Measurements from ENCODE around the gene SLIT3.

SLIT3 gene

DNA sequence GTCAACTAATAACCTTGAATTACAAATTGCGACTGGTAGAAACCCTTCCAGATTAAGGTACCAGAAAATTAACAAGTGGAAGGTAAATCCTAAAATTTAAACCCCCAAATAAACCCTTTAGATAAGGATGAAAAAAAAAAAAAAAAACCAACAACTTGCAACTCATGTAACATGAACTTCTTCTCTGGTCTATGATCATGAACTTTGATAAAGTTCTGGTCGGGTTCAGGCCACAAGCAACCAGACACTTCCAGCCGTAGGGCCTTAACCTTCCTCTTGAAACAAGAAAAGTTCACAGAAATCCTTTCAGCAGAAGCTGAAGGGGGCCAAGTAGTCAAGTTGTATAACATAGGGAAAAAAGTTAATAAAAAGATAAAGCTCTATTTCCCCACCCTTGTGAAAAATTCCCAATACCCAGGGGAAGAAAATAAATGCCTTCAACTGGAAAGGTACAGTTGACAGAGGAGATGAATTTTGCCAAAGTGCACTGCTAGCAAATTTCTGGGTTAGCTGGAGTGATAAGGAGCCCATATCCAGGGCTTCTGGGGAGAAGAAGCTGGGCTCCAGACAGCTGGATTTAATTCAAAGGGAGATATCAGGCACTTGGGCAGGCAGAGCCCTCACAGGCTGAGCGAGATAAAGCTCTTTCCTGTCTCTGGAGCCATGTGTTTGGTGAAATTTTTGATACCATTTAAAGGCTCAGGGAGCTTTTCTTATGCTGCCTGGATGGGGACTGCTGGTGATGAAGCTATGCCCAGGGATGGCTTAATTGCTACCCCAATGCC is 487.6 kb downstream of the SLIT3 start:
- no peak for DNase-seq

DNA sequence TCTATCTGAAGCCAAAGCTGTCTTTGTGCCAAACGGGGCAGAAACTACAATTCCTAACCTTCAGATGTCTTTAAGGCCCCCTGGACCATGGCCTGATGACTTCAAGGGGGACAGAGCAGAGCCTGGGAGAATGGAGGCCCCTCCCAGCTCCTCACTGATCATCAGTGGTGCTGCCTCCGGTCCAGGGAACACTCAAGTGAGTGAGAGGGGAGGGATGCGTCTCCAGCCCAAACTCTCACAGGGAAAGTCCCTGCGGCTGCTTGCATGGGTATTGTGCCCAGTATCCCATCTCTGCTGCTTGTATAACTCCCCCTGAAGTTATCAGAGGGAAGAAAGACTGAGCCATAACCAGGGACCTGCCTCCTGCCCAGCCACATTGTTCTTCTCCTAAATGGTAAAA is 490.3 kb downstream of the SLIT3 start:
- no peak for DNase-seq

DNA sequence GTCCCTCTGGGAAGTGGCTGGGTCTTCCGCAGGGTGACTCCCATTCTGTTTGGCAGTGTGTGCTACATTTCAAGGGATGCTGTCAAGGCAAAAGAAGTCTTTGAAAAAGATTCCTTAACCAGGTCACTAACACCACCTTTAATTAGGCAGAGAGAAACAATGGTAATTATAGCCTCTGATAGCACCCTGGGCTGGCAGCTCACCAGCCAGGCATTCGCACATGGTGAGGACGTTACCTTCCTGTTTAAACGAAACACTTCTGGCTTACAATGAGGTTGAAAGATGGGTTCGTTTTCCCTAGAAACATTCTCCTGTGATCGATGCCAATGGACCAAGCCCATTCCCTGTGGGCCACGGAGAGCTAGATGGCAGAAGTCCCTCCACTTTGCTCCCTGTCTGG is 491.7 kb downstream of the SLIT3 start:
- DNase-seq: no peak

DNA sequence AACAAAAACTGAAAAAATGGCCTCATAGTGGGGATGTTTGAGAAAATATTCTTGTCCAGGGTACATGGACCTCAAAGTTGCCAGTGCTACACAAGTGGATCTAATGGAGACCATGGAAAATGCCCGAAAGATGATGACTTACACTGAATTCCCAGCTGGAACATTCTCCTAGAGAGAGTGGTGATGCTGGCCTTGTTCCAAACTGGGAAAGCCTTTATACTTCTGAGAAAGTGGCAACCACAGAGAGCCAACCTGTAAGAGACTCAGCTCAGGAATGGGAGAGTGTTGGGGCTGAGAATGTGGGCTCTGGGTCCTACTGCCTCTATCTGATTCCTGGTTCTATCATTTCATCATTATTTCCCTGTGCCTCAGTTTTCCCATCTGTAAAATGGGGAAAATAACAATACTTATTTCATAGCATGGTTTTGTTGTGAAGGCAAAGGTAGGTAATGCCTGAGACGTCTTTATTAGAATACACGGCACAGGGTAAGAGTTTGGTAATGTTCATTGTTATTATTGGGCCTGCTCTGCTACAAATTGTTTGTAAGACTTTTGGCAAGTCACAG is 492.8 kb downstream of the SLIT3 start:
- DNase-seq: no peak

DNA sequence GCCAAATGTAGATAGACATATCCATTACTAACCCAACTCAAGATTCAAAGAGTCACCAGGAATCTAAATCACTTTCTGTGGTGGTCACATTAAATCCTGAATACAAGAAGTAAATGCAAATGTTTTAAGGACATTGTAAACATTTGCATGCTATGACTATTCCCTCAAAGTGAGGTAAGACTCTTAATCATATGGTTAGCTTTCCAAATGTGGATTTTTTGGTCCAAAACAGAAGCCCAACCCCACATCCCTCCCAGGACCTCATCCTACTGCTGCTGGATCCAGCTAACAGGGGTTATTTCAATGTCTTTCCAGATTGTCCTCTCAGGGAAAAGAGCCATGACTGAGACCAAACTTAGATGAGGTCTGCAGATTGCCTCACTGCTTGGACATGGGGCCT is 493.7 kb downstream of the SLIT3 start:
- DNase-seq: no peak

DNA sequence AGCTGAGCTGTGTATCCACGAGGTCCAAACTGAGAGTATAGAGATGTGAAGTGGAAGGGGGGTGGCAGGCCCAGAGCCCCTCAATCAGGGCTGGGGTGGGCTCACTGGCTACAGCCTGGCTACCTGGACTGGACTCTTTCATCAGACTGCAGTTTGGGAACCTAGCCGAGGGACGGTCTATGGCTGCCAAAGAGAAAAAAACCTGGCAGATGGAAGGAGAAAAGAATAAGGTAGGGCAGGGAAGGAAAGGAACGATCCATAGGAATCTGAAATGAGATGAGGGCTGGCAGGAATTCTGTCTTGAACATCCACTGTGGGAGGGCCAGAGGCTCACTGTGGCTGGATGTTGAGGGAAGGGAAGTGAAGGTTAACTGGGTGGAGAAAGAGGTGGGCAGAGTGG is 497.4 kb downstream of the SLIT3 start:
- no peak for DNase-seq

DNA sequence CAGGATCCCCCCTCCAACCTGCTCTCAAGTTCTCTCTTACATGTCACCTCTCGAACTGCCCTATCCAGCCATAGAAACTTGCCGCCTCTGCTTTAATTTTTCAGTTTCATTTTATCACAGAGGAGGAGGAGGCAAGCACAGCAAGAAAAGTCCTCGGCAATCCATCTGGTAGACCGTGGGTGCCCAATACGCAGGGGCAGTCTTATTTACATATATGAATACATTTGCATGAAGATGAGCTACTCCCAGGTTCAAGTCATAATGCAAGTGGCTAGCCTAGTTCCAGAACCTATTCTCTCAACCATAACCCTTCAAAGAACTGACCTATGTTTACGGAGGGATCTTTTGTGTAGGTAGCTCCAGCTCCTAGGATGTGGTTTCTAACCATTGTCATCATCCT is 498.6 kb downstream of the SLIT3 start:
- no peak for DNase-seq

DNA sequence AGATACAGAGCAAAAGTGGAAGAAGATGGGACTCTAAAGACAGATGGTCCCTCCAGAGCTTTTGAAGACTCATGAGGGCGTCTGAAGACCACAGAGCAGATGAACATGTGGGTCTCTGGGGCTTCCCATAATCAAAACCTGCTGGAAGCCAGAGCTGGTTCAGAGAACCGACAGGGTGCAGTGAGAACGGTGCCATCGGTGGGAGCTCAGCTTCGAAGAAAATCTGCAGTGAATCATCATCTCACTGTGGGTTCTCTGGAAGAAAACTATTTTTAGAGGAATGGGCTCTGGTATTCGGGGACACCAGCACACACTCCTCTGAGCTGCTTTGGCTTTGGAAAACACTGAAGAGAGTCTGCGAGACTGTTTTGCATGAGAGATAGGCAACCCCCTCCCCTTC is 499.4 kb downstream of the SLIT3 start:
- no peak for DNase-seq

DNA sequence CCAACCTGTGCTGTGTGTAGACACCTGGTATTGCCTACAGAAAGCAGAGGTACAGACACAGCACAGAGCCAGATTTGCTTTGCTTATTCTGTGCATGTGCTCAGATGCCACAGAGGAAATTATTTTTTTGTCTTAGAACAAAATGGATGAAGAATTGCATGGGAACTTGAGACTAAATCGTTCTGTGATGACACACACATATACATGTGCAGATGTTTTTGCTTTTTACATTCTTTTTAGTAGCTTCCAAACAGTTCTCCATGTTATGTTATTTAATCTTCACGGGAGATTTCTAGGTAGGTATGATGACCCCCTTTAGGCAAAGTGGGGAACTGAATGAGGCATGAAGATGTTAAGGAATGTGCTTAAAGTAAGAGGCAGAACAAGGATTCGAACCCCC is 500.2 kb downstream of the SLIT3 start:
- DNase-seq: no peak

DNA sequence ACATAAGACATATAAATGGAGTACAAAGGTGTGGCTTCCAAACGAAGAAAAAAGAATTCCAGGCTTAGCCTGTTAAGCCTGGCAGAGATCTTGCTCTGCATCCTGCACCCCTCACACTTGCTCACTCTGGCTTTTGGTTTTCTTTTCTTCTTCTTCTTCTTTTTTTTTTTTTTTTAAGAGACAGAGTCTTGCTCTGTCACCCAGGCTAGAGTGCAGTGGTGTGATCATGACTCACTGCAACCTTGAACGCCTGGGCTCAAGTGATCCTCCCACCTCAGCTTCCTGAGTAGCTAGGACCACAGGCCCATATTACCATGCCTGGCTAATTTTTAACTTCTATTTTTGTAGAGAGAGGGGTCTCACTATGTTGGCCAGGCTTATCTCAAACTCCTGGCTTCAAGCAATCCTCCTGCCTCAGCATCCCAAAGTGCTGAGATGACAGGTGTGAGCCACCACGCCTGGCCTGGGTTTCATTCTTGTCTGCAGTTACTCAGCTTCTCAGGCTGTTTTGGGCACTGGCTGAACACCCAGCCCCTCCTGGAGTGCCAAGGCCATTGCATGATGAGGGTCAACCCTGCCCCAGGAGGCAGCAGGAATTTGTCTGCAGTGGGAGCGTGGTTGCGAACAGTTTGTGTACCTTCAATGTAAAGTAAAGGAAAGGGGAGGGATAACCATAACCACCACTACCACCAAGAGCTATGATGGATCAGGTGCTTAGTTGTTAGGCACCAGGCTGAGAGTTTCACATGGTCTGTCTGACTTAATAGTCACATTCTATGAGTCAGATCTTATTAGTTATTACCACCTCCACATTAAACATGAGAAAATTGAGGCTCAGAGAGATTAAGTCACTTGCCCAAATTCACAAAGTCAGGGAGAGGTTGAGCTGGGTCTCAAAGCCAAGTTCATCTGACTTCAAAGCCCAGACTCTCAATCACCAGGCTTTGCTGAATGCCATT is 502.6 kb downstream of the SLIT3 start:
- DNase-seq: no peak

DNA sequence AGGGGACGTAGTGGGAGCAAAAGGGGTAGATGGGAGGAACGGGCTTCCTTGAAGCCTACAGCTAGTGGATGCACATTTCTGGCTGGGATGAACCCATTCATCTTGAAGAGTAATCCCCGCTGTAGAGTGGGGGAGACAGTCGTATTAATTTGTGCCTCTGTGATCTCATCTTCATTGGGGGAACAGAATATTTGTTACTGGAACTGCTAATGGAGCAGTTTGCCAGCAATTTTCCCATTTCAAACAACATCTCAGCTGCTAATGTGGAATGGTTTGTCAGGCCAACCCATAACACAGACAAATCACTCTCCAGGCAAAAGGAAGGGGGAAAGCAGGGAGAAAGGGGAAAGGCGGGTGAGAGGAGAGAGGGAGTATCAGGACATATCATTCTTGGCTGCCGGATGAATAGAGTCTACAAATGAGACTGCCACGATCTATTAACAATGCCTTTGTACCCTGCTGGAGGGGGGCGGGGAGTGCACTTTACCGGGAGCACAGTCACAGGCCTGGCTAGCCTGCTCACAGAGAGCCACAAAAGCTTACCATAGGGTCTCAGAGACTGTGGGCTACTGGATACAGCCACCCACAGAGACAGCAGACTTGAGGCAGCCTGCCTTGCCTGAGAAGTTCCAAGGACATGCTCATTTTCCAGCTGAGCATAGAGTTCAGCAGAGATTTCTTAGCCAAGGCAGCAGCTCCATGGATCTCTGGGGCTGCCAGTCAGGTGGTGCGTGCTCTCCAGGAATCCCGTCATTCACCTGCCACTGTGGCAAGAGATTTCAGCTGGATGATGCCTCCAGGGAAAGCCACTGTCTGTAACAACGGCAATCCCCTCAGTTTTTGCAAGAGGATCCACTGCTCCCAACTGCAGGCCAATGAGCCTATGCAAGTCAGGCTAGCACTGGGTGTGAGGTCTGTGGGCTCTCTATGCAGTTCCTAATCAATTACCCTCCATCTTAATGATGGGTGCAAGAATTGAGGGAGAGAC is 504.1 kb downstream of the SLIT3 start:
- no peak for DNase-seq

DNA sequence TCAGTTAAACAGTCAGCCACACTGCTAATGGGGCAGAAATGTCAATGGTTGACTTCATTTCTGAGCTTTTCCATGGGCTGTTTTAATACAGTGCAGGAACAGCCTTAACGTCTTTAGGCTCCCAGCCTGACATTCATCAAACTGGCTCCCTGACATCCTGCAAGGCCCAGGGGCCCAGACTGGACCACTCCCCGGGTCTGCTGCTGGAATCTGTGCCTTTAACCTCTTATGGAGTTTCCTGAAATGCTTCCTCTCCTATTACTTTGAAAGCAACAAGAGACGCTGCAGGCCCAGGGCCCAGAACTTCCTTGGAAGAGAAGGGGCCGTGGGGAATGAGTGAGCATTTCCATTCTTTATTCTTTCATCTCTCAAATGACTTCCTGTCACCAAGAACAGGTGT is 504.9 kb downstream of the SLIT3 start:
- no peak for DNase-seq

DNA sequence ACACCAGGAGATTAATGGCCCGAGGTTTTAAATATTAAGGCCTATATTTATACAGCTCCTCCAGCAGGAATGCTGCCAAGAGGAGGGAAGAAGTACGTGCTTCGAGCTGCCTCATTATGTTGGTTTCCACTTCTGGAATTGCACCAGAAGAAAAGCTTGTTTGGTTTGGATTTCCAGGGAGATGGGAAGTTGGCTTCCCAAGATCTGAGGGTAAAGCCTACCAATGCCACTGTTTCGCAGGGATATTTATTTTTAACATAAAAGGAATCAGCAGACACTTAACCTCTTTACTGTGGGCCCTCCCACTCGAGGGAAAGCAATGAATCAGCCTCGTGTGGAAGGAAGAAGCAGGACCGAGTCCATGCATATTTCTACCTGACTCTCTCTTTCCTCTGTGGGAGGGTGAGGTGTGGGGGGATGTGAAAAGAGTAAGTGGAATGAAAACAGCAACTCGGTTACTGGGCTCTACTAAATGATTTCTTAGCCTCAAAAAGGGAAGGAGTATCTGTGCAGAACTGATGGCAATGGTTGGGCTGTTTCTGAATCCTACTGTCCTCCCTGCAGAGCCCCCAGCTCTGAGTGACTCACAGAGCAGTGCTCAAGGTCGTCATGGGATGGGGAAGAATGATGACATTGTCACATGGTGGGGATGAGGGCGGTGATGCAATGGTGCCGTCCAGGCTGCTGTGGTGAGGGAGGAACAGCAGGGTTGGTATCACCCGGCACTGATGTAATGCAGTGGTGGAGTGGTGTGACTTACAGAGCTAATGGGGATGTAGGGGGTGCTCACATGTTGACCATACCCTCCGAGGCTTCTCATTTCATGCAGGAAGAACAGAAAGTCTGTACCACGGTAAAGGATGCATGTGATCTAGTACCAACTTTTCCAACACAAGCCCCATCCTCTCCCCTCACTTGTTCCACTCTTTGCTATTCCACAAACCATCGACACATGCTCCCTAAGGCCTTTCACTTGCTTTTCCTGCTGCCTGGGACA is 506.8 kb downstream of the SLIT3 start:
- DNase-seq: no peak

DNA sequence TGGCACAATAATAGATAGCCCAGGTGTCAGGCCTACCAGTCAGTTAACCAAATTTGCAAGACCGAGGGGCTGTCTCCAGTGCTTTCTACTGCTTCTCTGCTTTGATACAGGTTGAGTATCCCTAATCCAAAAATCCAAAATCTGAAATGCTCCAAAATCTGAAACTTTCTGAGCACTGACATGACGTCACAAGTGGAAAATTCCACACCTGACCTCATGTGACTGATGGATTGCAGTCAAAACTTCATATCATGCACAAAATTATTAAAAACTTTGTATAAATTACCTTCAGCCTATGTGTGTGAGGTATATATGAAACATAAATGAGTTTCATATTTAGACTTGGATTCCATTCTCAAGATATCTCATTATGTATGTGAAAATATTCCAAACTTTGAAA is 508.3 kb downstream of the SLIT3 start:
- no peak for DNase-seq

DNA sequence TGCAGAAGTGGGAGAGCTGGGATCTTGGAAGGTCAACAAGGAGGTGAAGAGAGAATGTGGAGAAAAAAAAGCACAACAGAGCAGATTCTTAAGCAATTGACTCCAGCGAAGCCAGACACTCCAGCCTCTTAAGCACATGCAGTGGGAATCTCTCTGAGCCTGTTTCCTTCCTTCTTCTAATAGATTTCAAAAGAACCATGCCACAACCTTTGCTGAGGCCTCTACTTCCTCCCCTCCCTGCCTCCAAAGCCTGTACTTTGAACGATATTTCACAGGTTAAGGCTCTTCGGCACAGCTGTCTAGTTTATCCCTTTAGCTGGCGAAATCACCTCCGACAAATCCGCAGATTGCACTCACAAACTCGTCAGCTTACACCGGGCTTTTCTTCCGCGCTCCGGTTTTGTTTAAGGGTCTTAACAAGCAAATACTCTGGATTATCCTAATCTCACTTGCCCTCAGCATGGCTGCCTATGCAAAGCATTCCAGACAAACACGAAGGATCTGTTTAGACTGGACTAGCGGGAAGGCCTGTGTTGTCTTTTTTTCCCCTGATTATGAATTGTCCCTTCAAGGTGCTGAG is 510.2 kb downstream of the SLIT3 start:
- DNase-seq: no peak

DNA sequence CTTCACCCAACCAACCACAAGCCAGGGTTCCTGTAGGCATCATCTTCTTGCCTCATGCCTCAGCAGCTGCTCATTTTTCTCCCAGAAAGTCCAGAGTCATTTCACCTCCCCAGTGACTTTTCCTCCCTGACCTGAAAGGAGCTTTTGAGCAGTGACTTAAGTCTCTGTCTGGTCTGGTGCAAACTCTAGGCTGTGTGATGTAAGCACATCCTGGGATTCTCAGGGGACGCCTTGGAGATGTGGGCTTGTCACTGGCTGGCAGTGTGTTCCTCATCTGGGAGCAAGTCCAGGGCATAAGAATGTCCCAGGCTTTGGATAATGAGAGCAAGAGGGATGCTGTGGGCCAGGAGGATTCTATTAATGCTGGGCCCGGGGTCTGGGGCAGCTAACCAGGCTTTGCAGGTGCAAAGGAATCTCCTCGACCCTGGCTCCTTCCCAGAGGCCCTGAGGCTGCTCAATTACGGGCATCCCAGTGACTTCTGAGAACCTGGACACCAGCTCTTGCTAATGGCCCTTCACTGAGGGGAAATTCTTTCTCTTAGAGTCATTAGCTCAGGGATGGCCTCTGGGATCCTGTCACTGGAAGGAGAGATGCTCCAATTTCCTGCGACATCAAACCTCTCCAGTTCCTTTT is 510.8 kb downstream of the SLIT3 start:
- no peak for DNase-seq

DNA sequence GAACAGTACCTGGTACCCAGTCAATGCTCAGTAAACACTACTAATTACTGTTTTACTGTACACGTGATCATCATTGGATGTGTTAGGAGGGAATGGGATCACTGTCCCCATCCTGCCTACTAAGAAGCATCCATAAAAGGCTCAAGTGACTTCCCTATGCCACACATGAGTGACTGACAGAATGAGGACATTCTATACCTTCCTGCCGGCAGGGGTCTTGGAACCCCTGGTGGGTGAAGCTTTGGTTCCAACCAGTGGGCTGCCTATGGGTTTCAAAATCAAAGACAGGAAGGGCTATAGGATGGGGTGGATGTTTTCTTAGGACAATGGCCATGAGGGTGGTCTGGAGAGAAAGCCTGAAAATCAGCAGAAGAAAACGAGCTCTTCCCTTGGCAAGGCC is 512.2 kb downstream of the SLIT3 start:
- DNase-seq: no peak

DNA sequence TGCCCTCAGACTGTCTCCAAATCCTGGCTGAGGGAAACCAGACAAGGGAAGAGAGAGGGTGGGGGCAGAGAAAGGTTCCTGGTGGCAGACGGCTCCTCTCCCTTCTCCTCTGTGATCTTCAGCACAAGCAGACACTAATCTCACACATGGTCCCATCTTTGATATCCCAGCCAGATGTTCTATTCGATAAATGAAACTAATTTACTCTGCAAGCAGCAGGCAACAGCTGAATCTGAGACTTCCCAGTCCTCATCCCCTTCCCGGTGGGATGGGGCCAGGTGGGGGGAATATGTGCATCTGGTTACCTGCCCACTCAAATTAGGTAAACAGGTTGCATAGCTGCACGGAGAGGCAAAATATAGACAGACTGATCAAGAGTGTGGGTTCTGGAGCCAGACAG is 512.8 kb downstream of the SLIT3 start:
- DNase-seq: no peak

DNA sequence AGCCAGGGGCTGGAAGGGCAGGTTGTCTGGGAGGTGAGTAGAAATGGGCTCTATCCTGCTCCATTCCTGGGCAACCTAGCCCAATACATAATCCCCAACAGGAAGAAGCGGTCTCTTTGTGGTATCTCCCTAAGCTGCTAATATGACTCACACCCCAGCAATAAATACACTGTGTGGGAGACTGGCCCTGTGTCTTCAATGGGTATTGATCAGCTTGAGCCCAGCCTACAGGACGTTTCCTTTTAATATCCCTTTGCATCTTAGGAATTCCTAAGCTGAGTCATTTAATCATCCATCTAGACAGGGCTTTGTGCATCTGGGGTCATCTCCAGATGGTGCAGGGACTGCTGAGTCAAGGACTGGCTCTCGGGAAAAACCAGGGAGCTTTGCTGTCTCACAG is 514.8 kb downstream of the SLIT3 start:
- DNase-seq: no peak

DNA sequence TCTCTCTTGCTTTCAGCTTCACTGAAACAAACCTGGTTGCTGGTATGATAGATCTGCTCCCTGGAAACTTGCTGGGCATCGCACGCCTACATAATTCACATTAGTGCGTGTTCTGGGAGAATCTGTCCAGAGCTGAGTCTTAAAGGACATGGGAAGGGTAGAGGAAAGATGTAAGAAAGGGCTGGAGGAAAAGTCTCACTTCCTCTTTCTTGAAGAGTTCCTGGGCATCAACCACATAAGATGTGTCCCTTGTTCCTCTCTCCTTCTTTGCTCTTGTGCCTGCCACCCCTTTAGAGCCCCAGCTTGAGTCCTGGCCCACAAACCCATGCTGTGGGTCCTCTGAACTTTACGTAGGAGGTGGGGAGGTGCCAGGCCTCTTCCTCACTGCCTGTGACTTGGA is 516.5 kb downstream of the SLIT3 start:
- DNase-seq: no peak

All from activated CD8-positive, alpha-beta memory T cell treated with anti-CD3 and anti-CD28 coated beads, Interleukin-2, amount 50 U/mL, for 4 hours (primary cell).